A549 treated with dexamethasone at 1 μM for 4 hours (cell line): ENCODE data around the gene WTIP. TPM values are rescaled to one million over a fixed set of nuclear protein-coding genes. Genes with fewer than 3 reads are reported as not detected.

Source experiments
- total RNA-seq: library from RNA; stranded (reverse); fragments of 200-300 nt; extraction: Qiagen RNA extraction; gene quantifications from 5 replicates; pipeline ENCODE4 v1.2.3, GENCODE V29; 2022

The WTIP gene
- total RNA-seq = 26.3 to 35.7 TPM (median 33.0 TPM) in 5 replicates

DNA sequence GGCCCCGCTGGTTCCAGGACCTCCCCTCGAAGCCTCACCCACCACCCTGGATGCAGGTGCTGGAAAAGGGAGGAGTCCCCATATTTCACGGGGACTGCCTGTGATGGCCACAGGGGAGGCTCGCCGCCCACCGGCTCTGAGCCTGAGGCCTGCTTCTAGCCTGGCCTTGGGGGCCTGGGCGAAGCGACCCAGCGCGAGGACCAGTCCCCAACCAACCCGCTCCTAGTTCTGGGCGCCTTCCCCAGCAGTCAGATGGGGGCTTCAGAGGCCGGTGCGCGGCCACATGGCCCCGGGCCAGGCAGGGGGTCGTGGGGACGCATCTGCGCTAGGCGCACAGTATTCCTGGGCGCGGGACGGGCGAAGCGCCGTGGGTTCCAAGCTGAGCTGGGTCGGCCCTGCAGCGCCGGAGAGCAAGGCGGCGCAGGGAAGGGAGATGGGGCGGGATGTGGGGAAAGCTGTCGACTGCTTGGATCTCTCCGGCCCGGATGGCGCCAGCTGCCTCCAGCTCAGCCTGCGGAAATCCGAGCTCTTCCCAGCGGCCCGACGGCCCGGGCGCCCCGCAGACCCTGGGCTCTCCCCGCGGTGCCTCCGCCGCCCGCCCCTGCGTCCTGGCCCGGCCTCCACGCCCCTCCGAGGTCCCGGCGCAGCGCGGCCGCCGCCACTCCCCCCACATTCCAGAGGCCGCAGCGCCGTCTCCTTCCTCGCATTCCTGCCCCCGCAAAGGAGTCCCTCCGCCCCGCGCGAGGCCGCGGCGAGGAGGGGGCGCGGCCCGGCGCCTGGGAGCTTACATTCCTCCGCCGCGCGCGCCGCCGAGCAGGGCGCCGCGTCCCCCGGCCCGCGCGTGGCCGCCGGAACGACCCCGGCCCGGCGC lies at the start of gene WTIP:
TSS of gene WTIP (plus strand) at position 788 of the 871 bp plus-strand sequence. CDS start 217 bp downstream, outside the sequence.

Other genes starting within 250 kb of the WTIP start
- gene GARRE1, start 227.2 kb upstream of the WTIP start, total RNA-seq = 9.7 to 14.6 TPM (median 12.7 TPM) in 5 replicates
- 601 to 774 TPM (median 766 TPM) in 5 replicates for gene GPI, start 116.6 kb upstream of the WTIP start, total RNA-seq
- 26.9 to 31.8 TPM (median 31.0 TPM) in 5 replicates for gene PDCD2L, start 77.4 kb upstream of the WTIP start, total RNA-seq
- 245 to 345 TPM (median 293 TPM) in 5 replicates for gene UBA2, start 53.4 kb upstream of the WTIP start, total RNA-seq
- gene SCGB2B2, start 195.4 kb downstream of the WTIP start, total RNA-seq = 0.28 TPM in 1 of 5 replicates, not detected in the others
- 14.6 to 17.7 TPM (median 15.6 TPM) in 5 replicates for gene ZNF302, start 195.9 kb downstream of the WTIP start, total RNA-seq